SK-N-SH (cell line): ENCODE results near the gene FGD6.

Source experiments
- CHD2 ChIP-seq: fragments of 150-350 bp; IDR thresholded peaks from 2 replicates; pipeline ENCODE4 v1.6.1; 2018; ENCODE audit warnings: low read length; ENCODE audit not compliant: partially characterized antibody
- GATA2 ChIP-seq: sonication (generic); formaldehyde crosslinking; IDR thresholded peaks from 2 replicates; pipeline ENCODE4 v1.5.0; 2020; ENCODE audit warnings: mild to moderate bottlenecking, missing genetic modification reagents
- JUND ChIP-seq: IDR thresholded peaks from 2 replicates; pipeline ENCODE4 v1.4.0; 2012
- MXI1 ChIP-seq: IDR thresholded peaks from 2 replicates; pipeline ENCODE4 v1.6.1; 2012; ENCODE audit warnings: mild to moderate bottlenecking, low read depth, low read length, improper control_type of control experiment
- TAF1 ChIP-seq: IDR thresholded peaks from 2 replicates; pipeline ENCODE4 v1.6.1; 2012; ENCODE audit warnings: low read depth, mild to moderate bottlenecking, low read length, moderate library complexity, borderline replicate concordance
- TF ChIP-seq, protein P1 (sequence below): IDR thresholded peaks from 2 replicates; pipeline ENCODE4 v1.4.0; 2012; ENCODE audit warnings: low read depth, borderline replicate concordance
- TF ChIP-seq, protein P2 (sequence below): fragments of 200-600 bp; sonication (generic); IDR thresholded peaks from 2 replicates; pipeline ENCODE4 v1.6.1; 2017; ENCODE audit warnings: antibody characterized with exemption, mild to moderate bottlenecking, moderate library complexity
- TF ChIP-seq, protein P3 (sequence below): IDR thresholded peaks from 2 replicates; pipeline ENCODE4; 2012
- TF ChIP-seq, protein P4 (sequence below): IDR thresholded peaks from 2 replicates; pipeline ENCODE4 v1.4.0; 2012; ENCODE audit warnings: low read depth

DNA sequence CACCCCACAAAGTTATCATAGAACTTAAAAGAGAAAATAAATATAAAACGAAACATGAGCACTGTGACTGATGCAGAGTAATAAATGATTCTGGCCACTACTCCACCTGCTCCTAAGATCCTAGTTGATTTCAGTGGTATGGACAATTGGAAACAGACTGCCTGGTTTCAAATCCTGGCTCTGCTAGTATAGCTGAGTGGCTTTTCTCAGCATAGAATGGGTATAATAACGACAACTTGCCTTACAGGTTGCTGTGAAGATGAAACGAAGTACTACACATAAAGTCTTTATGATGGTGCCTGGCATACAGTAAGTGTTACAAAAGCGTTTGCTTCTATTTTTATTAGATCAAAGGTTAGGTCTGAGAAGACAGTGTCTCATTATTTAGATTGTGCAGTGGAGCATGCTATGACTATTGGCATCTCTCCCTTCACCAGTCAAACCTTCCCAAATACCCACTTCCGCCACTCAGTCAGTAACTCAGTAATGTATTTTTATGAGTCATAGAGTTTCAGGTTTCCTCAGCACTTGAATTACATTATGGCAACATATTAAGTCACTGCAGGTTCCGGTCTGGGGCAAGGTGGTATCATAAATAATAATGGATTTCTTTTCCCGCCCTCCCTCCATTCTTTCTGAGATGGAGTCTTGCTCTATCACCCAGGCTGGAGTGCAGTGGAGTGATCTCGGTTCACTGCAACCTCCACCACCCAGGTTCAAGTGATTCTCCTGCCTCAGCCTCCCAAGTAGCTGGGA lies 114.2 kb downstream of the FGD6 start:
- TF ChIP-seq GATA2 (CRISPR knock-in tag) (no peak), JUND (peak; percentile 91), CHD2 (no peak), MXI1 (no peak), TAF1 (no peak)
- TF ChIP-seq, protein P1, sequence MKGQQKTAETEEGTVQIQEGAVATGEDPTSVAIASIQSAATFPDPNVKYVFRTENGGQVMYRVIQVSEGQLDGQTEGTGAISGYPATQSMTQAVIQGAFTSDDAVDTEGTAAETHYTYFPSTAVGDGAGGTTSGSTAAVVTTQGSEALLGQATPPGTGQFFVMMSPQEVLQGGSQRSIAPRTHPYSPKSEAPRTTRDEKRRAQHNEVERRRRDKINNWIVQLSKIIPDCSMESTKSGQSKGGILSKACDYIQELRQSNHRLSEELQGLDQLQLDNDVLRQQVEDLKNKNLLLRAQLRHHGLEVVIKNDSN, result no peak
- TF ChIP-seq, protein P2, sequence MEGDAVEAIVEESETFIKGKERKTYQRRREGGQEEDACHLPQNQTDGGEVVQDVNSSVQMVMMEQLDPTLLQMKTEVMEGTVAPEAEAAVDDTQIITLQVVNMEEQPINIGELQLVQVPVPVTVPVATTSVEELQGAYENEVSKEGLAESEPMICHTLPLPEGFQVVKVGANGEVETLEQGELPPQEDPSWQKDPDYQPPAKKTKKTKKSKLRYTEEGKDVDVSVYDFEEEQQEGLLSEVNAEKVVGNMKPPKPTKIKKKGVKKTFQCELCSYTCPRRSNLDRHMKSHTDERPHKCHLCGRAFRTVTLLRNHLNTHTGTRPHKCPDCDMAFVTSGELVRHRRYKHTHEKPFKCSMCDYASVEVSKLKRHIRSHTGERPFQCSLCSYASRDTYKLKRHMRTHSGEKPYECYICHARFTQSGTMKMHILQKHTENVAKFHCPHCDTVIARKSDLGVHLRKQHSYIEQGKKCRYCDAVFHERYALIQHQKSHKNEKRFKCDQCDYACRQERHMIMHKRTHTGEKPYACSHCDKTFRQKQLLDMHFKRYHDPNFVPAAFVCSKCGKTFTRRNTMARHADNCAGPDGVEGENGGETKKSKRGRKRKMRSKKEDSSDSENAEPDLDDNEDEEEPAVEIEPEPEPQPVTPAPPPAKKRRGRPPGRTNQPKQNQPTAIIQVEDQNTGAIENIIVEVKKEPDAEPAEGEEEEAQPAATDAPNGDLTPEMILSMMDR, result no peak
- TF ChIP-seq, protein P3, sequence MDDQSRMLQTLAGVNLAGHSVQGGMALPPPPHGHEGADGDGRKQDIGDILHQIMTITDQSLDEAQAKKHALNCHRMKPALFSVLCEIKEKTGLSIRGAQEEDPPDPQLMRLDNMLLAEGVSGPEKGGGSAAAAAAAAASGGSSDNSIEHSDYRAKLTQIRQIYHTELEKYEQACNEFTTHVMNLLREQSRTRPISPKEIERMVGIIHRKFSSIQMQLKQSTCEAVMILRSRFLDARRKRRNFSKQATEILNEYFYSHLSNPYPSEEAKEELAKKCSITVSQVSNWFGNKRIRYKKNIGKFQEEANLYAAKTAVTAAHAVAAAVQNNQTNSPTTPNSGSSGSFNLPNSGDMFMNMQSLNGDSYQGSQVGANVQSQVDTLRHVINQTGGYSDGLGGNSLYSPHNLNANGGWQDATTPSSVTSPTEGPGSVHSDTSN, result peak; percentile 80
- TF ChIP-seq, protein P4, sequence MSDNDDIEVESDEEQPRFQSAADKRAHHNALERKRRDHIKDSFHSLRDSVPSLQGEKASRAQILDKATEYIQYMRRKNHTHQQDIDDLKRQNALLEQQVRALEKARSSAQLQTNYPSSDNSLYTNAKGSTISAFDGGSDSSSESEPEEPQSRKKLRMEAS, result peak; percentile 63; the same call in 1 of the 2 replicates
